LNCaP clone FGC (cell line): ENCODE measurements around the gene USP10.

Experiments
- DNase-seq: peaks from one replicate; pipeline ENCODE4 v3.0.0-alpha.2; 2011; ENCODE audit warnings: low read depth
- H3K4me3 ChIP-seq: 2 replicates; pipeline ENCODE4 v1.5.1; 2011; ENCODE audit warnings: mild to moderate bottlenecking, low read depth, low read length, control low read depth
- CTCF ChIP-seq: IDR thresholded peaks from 2 replicates; pipeline ENCODE4 v1.5.1; 2012; ENCODE audit warnings: mild to moderate bottlenecking; ENCODE audit not compliant: control insufficient read depth, insufficient read depth; ENCODE audit errors: extremely low read depth

The USP10 gene

GRCh38 chr16:84816485-84816884, 116.7 kb downstream of the USP10 start:
- TF ChIP-seq CTCF = no peak
- DNase-seq = no peak
- no peak overlapping the region for H3K4me3 ChIP-seq

GRCh38 chr16:84817206-84817605, 117.4 kb downstream of the USP10 start:
- no peak for DNase-seq
- H3K4me3 ChIP-seq = no peak overlapping the region
- no peak for TF ChIP-seq CTCF

GRCh38 chr16:84817613-84818012, 117.8 kb downstream of the USP10 start:
- no peak overlapping the region for H3K4me3 ChIP-seq
- no peak for TF ChIP-seq CTCF
- DNase-seq = no peak

GRCh38 chr16:84818133-84818532, 118.3 kb downstream of the USP10 start:
- DNase-seq = no peak
- no peak for TF ChIP-seq CTCF
- H3K4me3 ChIP-seq = no peak overlapping the region

- DNase-seq = no peak
- no peak for TF ChIP-seq CTCF
- no peak overlapping the region for H3K4me3 ChIP-seq
Observed at GRCh38 chr16:84818989-84819643, 119.3 kb downstream of the USP10 start.

GRCh38 chr16:84819644-84820304, 120.0 kb downstream of the USP10 start, which contains the start of gene CRISPLD2:
Gene CRISPLD2, plus strand, starts transcription at chr16:84819985. Its CDS starts 18,511 bp downstream, at chr16:84838496.
- DNase-seq = peak; percentile 46
- peak within 1 kb of the TSS; percentile 43 for H3K4me3 ChIP-seq
- 0 out of 2 replicates have a peak, but pooled peaks have one; percentile 1 for TF ChIP-seq CTCF

GRCh38 chr16:84820305-84820684, 120.5 kb downstream of the USP10 start:
- peak overlapping the region; percentile 43 for H3K4me3 ChIP-seq
- DNase-seq = no peak
- no peak for TF ChIP-seq CTCF
